LNCAP (cell line): Measurements from ENCODE around the gene EZR.

Experiments
- CTCF ChIP-seq: fragments of 450-650 bp; IDR thresholded peaks from 2 replicates; pipeline ENCODE4 v1.5.1; 2017; ENCODE audit warnings: mild to moderate bottlenecking

EZR gene

DNA sequence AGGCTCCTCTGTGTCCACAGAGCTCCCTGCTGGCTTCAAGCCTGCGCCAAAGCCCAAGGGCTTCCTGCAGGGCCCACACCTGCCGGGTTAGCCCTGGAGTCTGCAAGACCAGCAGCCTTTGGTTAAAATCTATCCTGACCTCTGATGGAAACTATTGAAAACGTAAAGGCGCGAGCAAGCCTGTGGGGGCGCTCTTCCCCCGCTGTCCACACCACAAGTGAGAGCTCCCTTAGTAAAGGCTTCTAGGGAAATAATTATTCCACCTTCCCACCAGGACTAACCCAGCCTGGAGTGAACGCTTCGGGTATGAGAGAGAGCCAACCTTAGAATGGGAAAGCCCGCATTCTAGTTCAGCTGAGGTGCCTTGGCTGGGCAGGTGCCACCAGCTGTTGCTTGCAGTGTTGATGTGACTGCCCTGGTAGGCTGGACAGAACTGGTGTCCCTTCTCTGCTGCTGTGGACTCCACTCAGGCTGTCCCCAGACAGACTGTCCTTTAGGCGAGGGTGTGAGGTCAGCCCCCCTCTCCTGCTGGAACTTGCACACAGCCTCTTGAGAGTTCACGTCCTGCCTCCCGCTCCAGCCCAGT is 100.6 kb downstream of the EZR start:
- peak; percentile 48 for TF ChIP-seq CTCF

DNA sequence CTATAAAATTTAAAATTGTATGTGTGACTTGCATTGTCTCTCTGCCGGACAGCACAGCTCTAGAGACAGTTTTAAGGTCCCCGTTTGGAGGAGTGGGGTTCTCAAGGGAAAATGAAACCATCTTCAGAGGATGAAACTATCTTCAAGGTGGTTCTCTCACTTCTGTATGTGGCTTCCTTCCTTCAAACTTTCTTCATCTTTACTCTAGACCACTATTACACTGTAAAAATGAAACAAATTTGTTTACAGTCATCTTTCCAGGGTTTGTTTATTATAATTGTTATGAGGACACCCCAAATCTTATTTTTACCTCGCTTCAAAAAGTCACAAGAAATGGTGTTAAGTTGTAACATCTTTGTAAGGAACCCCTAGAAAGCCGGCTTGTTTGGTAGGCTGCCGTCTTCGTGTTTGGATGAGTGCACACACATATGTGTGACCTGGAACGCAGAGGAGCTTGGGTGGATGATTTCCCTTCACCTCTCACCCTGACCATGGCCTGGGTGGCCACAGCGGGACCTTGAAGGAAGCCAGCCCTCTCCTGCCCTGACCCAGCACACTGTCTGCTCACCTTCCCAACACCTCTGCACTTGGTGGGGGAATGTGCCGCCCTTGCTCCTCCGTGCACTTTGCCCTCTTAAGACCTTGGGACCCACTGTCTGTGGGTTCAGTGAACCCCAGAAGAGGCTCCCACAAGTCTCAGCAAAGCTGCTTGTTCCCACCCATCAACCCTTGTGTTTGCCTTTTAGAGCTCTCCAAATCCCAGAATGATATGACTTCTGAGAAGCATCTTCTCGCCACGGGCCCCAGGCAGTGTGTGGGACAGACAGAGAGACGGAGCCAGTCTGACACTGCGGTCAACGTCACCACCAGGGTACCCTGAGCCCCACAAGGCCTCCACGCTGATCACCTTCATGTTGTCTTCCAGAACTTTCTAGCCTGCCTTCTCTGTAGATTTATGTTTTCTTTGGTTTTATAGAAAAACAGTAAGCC is 101.5 kb downstream of the EZR start:
- no peak for TF ChIP-seq CTCF
